NCI-H1930 (cell line): ENCODE measurements around the gene APPL2.

Experiments used
- DNase-seq, 2 experiments: peaks; one replicate each; lab custom pipeline; 2025; lab: John Stamatoyannopoulos, UW

Gene APPL2

GRCh38 chr12:105222726-105223351, 13.1 kb downstream of the APPL2 start:
- no peak for DNase-seq

GRCh38 chr12:105222284-105222655, 13.7 kb downstream of the APPL2 start:
- no peak for DNase-seq

GRCh38 chr12:105221583-105222283, 14.2 kb downstream of the APPL2 start:
- no peak for DNase-seq

- no peak for DNase-seq
Measured at GRCh38 chr12:105220929-105221290, 15.1 kb downstream of the APPL2 start.

GRCh38 chr12:105220150-105220928, 15.6 kb downstream of the APPL2 start:
- no peak for DNase-seq

GRCh38 chr12:105219261-105220028, 16.5 kb downstream of the APPL2 start:
- DNase-seq, result no peak

- DNase-seq, result no peak
Measured at GRCh38 chr12:105218434-105218833, 17.5 kb downstream of the APPL2 start.

- no peak for DNase-seq
Measured at GRCh38 chr12:105214670-105215375, 21.2 kb downstream of the APPL2 start.

- DNase-seq, result no peak
Measured at GRCh38 chr12:105214148-105214547, 21.8 kb downstream of the APPL2 start.

- no peak for DNase-seq
Measured at GRCh38 chr12:105212438-105212837, 23.5 kb downstream of the APPL2 start.

GRCh38 chr12:105209091-105209490, 26.9 kb downstream of the APPL2 start:
- DNase-seq, result no peak

- no peak for DNase-seq
Measured at GRCh38 chr12:105206686-105207374, 29.1 kb downstream of the APPL2 start.

GRCh38 chr12:105205322-105206048, 30.5 kb downstream of the APPL2 start:
- DNase-seq, result no peak

GRCh38 chr12:105204916-105205315, 31.1 kb downstream of the APPL2 start:
- no peak for DNase-seq

GRCh38 chr12:105204127-105204526, 31.8 kb downstream of the APPL2 start:
- no peak for DNase-seq

- no peak for DNase-seq
Measured at GRCh38 chr12:105202202-105202601, 33.8 kb downstream of the APPL2 start.

GRCh38 chr12:105201299-105201698, 34.7 kb downstream of the APPL2 start:
- no peak for DNase-seq

GRCh38 chr12:105200385-105200784, 35.6 kb downstream of the APPL2 start:
- no peak for DNase-seq

- no peak for DNase-seq
Measured at GRCh38 chr12:105198961-105199360, 37.0 kb downstream of the APPL2 start.

- no peak for DNase-seq
Measured at GRCh38 chr12:105196090-105196489, 39.9 kb downstream of the APPL2 start.
